T-cell (primary cell): ENCODE results near the gene DUSP28. TPM values are rescaled to one million over a fixed set of nuclear protein-coding genes. Genes with fewer than 3 reads are reported as not detected.

ENCODE experiments used
- ATAC-seq, 4 experiments: fragments of 200-7000 bp in 3 of 4; fragments of 150-1000 bp in 1 of 4; cut with Tn5 transposase; replicated peaks in 1 of 4; 1 replicate in 3 of 4; 2 replicates in 1 of 4; pipeline ENCODE4 v1.10.0; 2021; ENCODE audit warnings: moderate library complexity in 3 of 4, mild to moderate bottlenecking in 2 of 4, moderate number of reproducible peaks in 1 of 4
- CTCF ChIA-PET, 2 donors: fragments of 300-600 bp; sonication (Branson Sonifier 250); formaldehyde crosslinking; loops; one replicate each; lab custom pipeline; 2022; ENCODE audit warnings: antibody characterized with exemption in 2 of 2; lab: Charles Lee
- POLR2A ChIA-PET, 2 donors: fragments of 300-600 bp; sonication (Branson Sonifier 250); formaldehyde crosslinking; loops; one replicate each; lab custom pipeline; 2022; ENCODE audit warnings: antibody characterized with exemption in 2 of 2; lab: Charles Lee
- DNase-seq, 35 experiments: peaks; one replicate each; pipeline versions ENCODE4 v3.0.0 to v3.0.0-alpha.2; 2013 to 2023
- H3K27ac ChIP-seq: one replicate; pipeline ENCODE4 v1.5.1; 2013; ENCODE audit warnings: low read length
- H3K27me3 ChIP-seq, 2 experiments: replicated peaks in 1 of 2; 1 replicate in 1 of 2; 2 replicates in 1 of 2; pipeline versions ENCODE4 v1.6.1 to v1.7.0; 2013; ENCODE audit warnings: low read length in 1 of 2, mixed read lengths in 1 of 2; ENCODE audit not compliant: control insufficient read depth in 2 of 2, insufficient read depth in 2 of 2; ENCODE audit errors: extremely low read depth in 1 of 2
- H3K36me3 ChIP-seq, 2 donors: 1 replicate in 1 of 2; 2 replicates in 1 of 2; pipeline versions ENCODE4 v1.6.1 to v1.7.0; 2013; ENCODE audit warnings: low read length in 1 of 2; ENCODE audit not compliant: control insufficient read depth in 2 of 2, insufficient read depth in 1 of 2; ENCODE audit errors: extremely low read depth in 1 of 2
- H3K4me1 ChIP-seq, 2 experiments: 1 replicate in 1 of 2; 2 replicates in 1 of 2; pipeline versions ENCODE4 v1.6.1 to v1.7.0; 2013; ENCODE audit warnings: low read length in 2 of 2, mixed read lengths in 1 of 2; ENCODE audit not compliant: insufficient read depth in 2 of 2, control insufficient read depth in 1 of 2; ENCODE audit errors: extremely low read depth in 1 of 2
- H3K4me3 ChIP-seq, 2 donors: 1 replicate in 1 of 2; 2 replicates in 1 of 2; pipeline versions ENCODE4 v1.5.1 to v1.7.0; 2013; ENCODE audit warnings: mild to moderate bottlenecking in 2 of 2, low read length in 1 of 2, moderate library complexity in 1 of 2; ENCODE audit not compliant: control insufficient read depth in 1 of 2; ENCODE audit errors: extremely low read depth in 1 of 2
- H3K9me3 ChIP-seq: 2 replicates; pipeline ENCODE4 v1.7.0; 2013
- H3K27ac Mint-ChIP-seq, 2 donors: one replicate each; pipeline ENCODE4 v1.8.0; 2020 to 2021; ENCODE audit warnings: mild to moderate bottlenecking in 2 of 2, mixed read lengths in 2 of 2
- H3K27me3 Mint-ChIP-seq, 2 donors: one replicate each; pipeline ENCODE4 v1.8.0; 2021 to 2022; ENCODE audit warnings: mixed read lengths in 2 of 2
- H3K36me3 Mint-ChIP-seq: one replicate; pipeline ENCODE4 v1.8.0; 2021; ENCODE audit warnings: mixed read lengths
- H3K4me1 Mint-ChIP-seq, 3 donors: one replicate each; pipeline ENCODE4 v1.8.0; 2020 to 2022; ENCODE audit warnings: mixed read lengths in 3 of 3, mild to moderate bottlenecking in 1 of 3
- H3K4me3 Mint-ChIP-seq, 3 donors: one replicate each; pipeline ENCODE4 v1.8.0; 2020 to 2022; ENCODE audit warnings: mild to moderate bottlenecking in 3 of 3, mixed read lengths in 3 of 3, moderate library complexity in 3 of 3
- H3K9me3 Mint-ChIP-seq, 3 donors: one replicate each; pipeline ENCODE4 v1.8.0; 2020 to 2022; ENCODE audit warnings: mixed read lengths in 3 of 3
- WGBS: methylation state at CpG from one replicate; pipeline ENCODE4 v1.1.5; 2013; ENCODE audit warnings: missing lambda C conversion rate; ENCODE audit not compliant: insufficient coverage; 5-methylcytosine and 5-hydroxymethylcytosine counted together
- total RNA-seq, 35 experiments: library from RNA in 6 of 35; stranded (reverse) in 6 of 35; fragments of 120-200 nt in 1 of 35; gene quantifications; one replicate each; pipeline versions ENCODE4 v1.2.1 to v1.2.4 and lab custom pipeline; 2013 to 2026

The DUSP28 gene
- total RNA-seq, 5 donors from 2014 or later (not counting 1 experiment from before 2014, with no cell fraction given), result 11.0 to 17.3 (median 15.4) TPM

DNA sequence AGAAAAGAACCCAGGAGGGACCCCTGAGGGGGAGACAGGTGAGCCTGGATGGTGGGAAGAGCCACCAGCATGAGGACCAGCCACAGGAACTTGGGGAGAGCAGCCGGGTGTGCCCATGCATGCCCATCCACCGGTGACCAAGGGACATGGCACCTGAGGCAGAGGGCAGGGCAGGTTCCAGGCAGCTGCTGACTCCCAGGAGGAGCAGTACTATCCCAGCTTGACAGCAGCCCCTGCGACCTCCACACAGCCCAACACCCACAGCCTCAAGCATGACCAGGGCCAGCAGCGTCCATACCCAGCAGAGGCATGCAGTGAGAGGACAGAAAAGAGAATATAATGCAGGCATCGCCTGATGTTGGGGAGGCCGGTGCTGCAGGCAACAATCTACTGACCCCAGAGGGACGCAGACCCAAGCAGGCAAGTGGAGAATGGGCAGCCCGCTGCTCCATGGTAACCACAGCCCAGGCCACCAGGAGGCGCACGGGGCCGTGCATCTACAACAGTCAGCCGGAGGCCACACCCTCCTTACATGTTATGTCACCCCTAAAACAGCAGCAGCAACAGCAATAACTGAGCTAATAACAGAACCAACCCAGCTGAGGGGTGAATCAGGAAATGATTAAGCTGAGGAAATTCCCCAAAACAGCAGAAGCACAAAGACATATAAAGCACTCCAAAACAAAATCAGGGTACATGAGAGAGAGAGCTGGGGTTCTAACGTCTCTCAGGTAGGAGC is 46.4 kb upstream of the DUSP28 start:
- Histone ChIP-seq H3K27ac (peak overlapping the region; percentile 42), H3K4me1 (peaks cover 0 to 13% of the 10 kb centered on the region in 2 experiments), H3K27me3 (peaks cover 0 to 2% of the 10 kb centered on the region in 2 experiments), H3K9me3 (no peaks in the 10 kb centered on the region), H3K4me3 (no peak overlapping the region), H3K36me3 (peaks cover 0 to 13% of the 10 kb centered on the region in 2 donors)
- Mint-ChIP-seq H3K27me3 (no peaks in the 10 kb centered on the region), H3K4me3 (no peak overlapping the region), H3K27ac (peak overlapping the region; percentile 74 to 77), H3K36me3 (peaks cover 35% of the 10 kb centered on the region), H3K9me3 (no peaks in the 10 kb centered on the region), H3K4me1 (peaks cover 9 to 15% (median 14%) of the 10 kb centered on the region in 3 donors)
- WGBS, result 32% methylated on average over 7 of the region's 13 CpGs
- DNase-seq (peak; percentile 67 to 90 (median 81)), ATAC-seq (peak; percentile 96 to 99 (median 98))
- ChIA-PET CTCF (interaction anchor here (0.5 to 1.5 kb wide), 29 partner anchors 9 to 1173 kb away, joined by 3 to 31 read pairs (median 4); partner anchors contain the start of genes ANKMY1 (in 1 of the 2), CAPN10 (in 1 of the 2), DTYMK (in 1 of the 2) and PASK (in 1 of the 2)), POLR2A (interaction anchor here in 1 of 2 donors (1.0 kb wide), 1 partner anchor 73 kb away, joined by 3 read pairs; the partner anchor contains the start of gene CAPN10)

DNA sequence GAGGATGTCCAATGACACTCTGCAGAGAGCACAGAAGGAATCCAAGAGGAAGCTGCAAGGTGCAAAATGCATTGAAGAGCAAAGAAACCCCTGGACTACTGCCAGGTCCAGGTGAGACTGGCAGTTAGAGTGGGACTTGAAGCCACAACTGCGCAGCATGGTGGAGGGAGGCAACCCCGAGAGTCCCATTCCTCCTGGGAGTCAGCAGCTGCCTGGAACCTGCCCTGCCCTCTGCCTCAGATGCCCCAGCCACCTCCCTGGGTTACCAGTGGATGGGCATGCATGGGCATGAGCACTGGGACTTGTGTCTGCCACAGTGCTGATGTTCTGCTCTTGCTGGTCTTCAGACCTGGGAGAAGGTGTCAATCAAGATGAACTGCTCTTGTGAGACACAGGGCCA is 45.5 kb upstream of the DUSP28 start:
- Mint-ChIP-seq H3K36me3 (peaks cover 27% of the 10 kb centered on the region), H3K27ac (peak overlapping the region in 1 of 2 donors; percentile 77), H3K4me3 (no peak overlapping the region), H3K27me3 (peaks cover 0 to 4% of the 10 kb centered on the region in 2 donors), H3K9me3 (no peaks in the 10 kb centered on the region), H3K4me1 (peaks cover 9 to 15% (median 14%) of the 10 kb centered on the region in 3 donors)
- H3K9me3 ChIP-seq, result no peaks in the 10 kb centered on the region
- peaks cover 0 to 2% of the 10 kb centered on the region in 2 experiments for H3K27me3 ChIP-seq
- ATAC-seq (no peak), DNase-seq (peak in 1 of 35 experiments; percentile 21)
- WGBS, result no CpG with 5 or more reads among the region's 2 CpGs
- ChIA-PET POLR2A (no interaction called here), CTCF (interaction anchor here (0.5 to 1.5 kb wide), 17 partner anchors 42 to 1172 kb away, joined by 3 to 31 read pairs (median 5); partner anchors contain the start of genes ANKMY1 (in 1 of the 2), CAPN10 (in 1 of the 2), DTYMK (in 1 of the 2) and PASK (in 1 of the 2))
- H3K4me1 ChIP-seq, result peaks cover 0 to 13% of the 10 kb centered on the region in 2 experiments
- H3K27ac ChIP-seq, result peak overlapping the region; percentile 42
- H3K4me3 ChIP-seq, result no peak overlapping the region
- H3K36me3 ChIP-seq, result peaks cover 0 to 13% of the 10 kb centered on the region in 2 donors

DNA sequence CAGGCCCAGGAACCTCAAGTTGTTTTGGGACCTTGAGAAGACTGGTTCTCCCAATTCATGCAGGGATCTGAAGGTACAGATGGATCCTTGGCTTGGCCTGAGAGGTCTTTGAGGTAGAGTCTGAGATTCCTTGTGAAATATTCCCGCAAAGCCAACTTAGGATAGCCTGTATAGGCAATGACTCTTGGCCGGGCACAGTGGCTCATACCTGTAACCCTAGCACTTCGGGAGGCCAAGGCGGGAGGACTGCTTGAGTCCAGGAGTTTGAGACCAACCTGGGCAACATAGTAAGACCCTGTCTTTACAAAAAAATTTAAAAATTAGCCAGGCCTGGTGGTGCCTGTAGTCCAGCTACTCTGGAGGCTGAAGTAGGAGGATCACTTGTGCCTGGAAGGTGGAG is 42.8 kb upstream of the DUSP28 start:
- Histone ChIP-seq H3K27ac (no peak overlapping the region), H3K4me3 (no peak overlapping the region), H3K27me3 (peaks cover 0 to 2% of the 10 kb centered on the region in 2 experiments), H3K4me1 (peaks cover 0 to 13% of the 10 kb centered on the region in 2 experiments), H3K36me3 (peaks cover 0 to 5% of the 10 kb centered on the region in 2 donors), H3K9me3 (no peaks in the 10 kb centered on the region)
- DNase-seq (no peak), ATAC-seq (no peak)
- H3K27ac Mint-ChIP-seq, result no peak overlapping the region
- peaks cover 0 to 4% of the 10 kb centered on the region in 2 donors for H3K27me3 Mint-ChIP-seq
- H3K36me3 Mint-ChIP-seq, result peaks cover 26% of the 10 kb centered on the region
- WGBS, result 100% methylated on average over 4 of the region's 4 CpGs
- no peak overlapping the region for H3K4me3 Mint-ChIP-seq
- H3K4me1 Mint-ChIP-seq, result peaks cover 11 to 19% (median 12%) of the 10 kb centered on the region in 3 donors
- POLR2A ChIA-PET, result interaction anchor here in 1 of 2 donors (0.7 kb wide), 1 partner anchor 326 kb away, joined by 3 read pairs; no protein-coding TSS in a partner anchor
- CTCF ChIA-PET, result no interaction called here
- H3K9me3 Mint-ChIP-seq, result no peaks in the 10 kb centered on the region

DNA sequence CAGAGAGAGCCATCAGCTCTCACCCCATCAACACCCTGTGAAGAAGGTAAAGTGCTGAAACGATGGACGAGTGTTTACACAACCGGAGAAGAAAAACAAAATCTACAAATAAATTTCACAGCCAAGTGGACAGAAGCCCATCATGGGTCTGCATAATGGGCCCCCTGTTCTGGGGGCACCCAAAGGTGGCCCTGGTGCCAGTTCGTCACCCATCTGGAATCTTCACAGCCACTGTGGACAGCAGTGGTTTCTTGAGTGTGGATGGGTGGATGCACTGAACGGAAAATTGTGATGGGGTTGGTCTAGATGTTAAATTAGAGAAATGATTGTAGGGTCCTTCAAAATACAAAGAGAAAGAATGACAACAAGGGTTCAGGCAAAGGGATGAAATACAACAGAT is 41.2 kb upstream of the DUSP28 start:
- ChIA-PET POLR2A (no interaction called here), CTCF (no interaction called here)
- Mint-ChIP-seq H3K27me3 (peaks cover 0 to 4% of the 10 kb centered on the region in 2 donors), H3K9me3 (no peaks in the 10 kb centered on the region), H3K27ac (no peak overlapping the region), H3K4me3 (no peak overlapping the region), H3K4me1 (peaks cover 8 to 12% (median 10%) of the 10 kb centered on the region in 3 donors), H3K36me3 (peaks cover 32% of the 10 kb centered on the region)
- Histone ChIP-seq H3K9me3 (no peaks in the 10 kb centered on the region), H3K4me1 (peaks cover 0 to 7% of the 10 kb centered on the region in 2 experiments), H3K27ac (no peak overlapping the region), H3K36me3 (peaks cover 12 to 18% of the 10 kb centered on the region in 2 donors), H3K4me3 (no peak overlapping the region), H3K27me3 (no peaks in the 10 kb centered on the region)
- DNase-seq (no peak), ATAC-seq (no peak)
- WGBS, result 100% methylated on average over 3 of the region's 5 CpGs

DNA sequence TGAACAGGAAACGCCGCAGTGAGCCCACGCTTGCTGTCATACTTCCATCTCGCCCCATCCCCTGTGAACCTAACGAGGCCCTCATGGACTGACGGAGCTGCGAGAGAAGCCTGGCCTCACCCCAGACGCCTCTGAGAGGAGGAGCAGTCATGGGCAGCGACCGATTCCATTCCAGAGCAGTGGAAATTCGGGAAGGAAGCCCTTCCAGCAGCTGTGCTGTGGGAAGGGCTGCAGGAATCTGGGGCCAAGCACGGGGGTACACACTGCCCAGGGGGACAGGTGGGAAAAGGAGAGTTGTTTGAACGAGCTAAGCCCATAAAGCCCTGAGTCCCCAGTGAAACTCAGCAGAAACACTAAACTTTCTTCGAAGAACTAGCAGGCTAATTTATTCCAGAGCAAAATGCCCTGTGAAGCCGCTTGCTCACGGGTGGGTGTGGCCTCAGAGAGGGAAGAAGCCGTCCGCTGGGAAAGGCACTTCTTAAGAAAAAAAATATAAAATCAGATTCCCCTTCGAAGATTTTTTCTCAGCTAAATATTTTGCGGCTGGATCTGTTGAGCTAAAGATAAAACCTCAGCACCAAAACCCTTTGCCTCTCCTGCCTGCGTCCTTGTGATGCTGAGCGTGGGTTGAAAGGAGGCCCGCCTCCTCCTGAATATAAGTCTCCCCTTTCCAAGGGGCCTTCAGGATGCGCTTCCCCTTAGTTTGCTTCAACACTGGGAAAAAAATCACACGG is 40.6 kb upstream of the DUSP28 start:
- Mint-ChIP-seq H3K36me3 (peaks cover 36% of the 10 kb centered on the region), H3K27me3 (peaks cover 0 to 4% of the 10 kb centered on the region in 2 donors), H3K4me1 (peaks cover 3 to 7% (median 4%) of the 10 kb centered on the region in 3 donors), H3K27ac (no peak overlapping the region), H3K4me3 (no peak overlapping the region), H3K9me3 (peaks cover 0 to 2% (median 0%) of the 10 kb centered on the region in 3 donors)
- DNase-seq (no peak), ATAC-seq (no peak)
- no peaks in the 10 kb centered on the region for H3K27me3 ChIP-seq
- H3K36me3 ChIP-seq, result peaks cover 15 to 23% of the 10 kb centered on the region in 2 donors
- H3K4me3 ChIP-seq, result no peak overlapping the region
- WGBS, result 87% methylated on average over 16 of the region's 25 CpGs
- ChIA-PET CTCF (no interaction called here), POLR2A (no interaction called here)
- H3K9me3 ChIP-seq, result no peaks in the 10 kb centered on the region
- H3K4me1 ChIP-seq, result peaks cover 0 to under 1% of the 10 kb centered on the region in 2 experiments
- H3K27ac ChIP-seq, result no peak overlapping the region
